Measurements from ENCODE around the gene ZNF503. TPM values are rescaled to one million over a fixed set of nuclear protein-coding genes. Genes with fewer than 3 reads are reported as not detected.
A peak's percentile ranks its signal among the peaks of the same experiment; 100 is the strongest.

Gene ZNF503
- polyA plus RNA-seq, 2 of the 4 experiments (the other 2 are of a cell fraction), result 0.54 to 12.8 TPM

GRCh38 chr10:75402486-75403143 is 1.1 kb upstream of the ZNF503 start:
- under 1% methylated on average over 41 of the region's 42 CpGs for WGBS (ENCODE audit: missing lambda C conversion rate)
- DNase-seq (ENCODE audit: low read depth in 1 of 2, low spot score in 1 of 2) (peak; percentile 52 to 80), FAIRE-seq (no peak), ATAC-seq (peak; percentile 27 to 57)
- peak overlapping the region; percentile 94 to 98 for H3K27ac ChIP-seq
- ChIA-PET POLR2A (interaction anchor here (0.7 to 2.4 kb wide), 19 partner anchors 21 to 1710 kb away, joined by 3 to 34 read pairs (median 5); partner anchors contain the start of gene LRMDA), CTCF (interaction anchor here (0.6 to 5.7 kb wide), 10 partner anchors 27 to 1582 kb away, joined by 3 to 83 read pairs (median 4); no protein-coding TSS in a partner anchor)
- peak; percentile 67 for TF ChIP-seq POLR2A (IDR thresholded peaks at IDR 0.05; ENCODE audit: low read length)
- peak; percentile 38 for TF ChIP-seq CHD2 (IDR thresholded peaks at IDR 0.05; ENCODE audit: low read length, partially characterized antibody)
- no peak for TF ChIP-seq MAFK (IDR thresholded peaks at IDR 0.05; ENCODE audit: partially characterized antibody)
- TF ChIP-seq HEYL (CRISPR knock-in tag; IDR thresholded peaks at IDR 0.05), result no peak
- TF ChIP-seq PHF8 (IDR thresholded peaks at IDR 0.05; ENCODE audit: borderline replicate concordance, low read depth), result peak; percentile 25
- TF ChIP-seq, protein P1, sequence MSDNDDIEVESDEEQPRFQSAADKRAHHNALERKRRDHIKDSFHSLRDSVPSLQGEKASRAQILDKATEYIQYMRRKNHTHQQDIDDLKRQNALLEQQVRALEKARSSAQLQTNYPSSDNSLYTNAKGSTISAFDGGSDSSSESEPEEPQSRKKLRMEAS (IDR thresholded peaks at IDR 0.05), result peak; percentile 19; the same call in 1 of the 2 replicates
- TF ChIP-seq, protein P2, sequence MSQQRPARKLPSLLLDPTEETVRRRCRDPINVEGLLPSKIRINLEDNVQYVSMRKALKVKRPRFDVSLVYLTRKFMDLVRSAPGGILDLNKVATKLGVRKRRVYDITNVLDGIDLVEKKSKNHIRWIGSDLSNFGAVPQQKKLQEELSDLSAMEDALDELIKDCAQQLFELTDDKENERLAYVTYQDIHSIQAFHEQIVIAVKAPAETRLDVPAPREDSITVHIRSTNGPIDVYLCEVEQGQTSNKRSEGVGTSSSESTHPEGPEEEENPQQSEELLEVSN (IDR thresholded peaks at IDR 0.05; ENCODE audit: borderline replicate concordance, low read depth), result peak; percentile 76
- H3K4me2 ChIP-seq, result peak overlapping the region; percentile 98
- peak overlapping the region; percentile 92 for H3K4me3 ChIP-seq
- H3K4me1 ChIP-seq, result peaks cover 11% of the 10 kb centered on the region
- H3K9me3 ChIP-seq, result no peaks in the 10 kb centered on the region

GRCh38 chr10:75400771-75401568 is 594 bp downstream of the ZNF503 start:
- H3K4me3 ChIP-seq, result peak overlapping the region; percentile 92
- POLR2A ChIA-PET, result interaction anchor here (0.6 to 2.4 kb wide), 23 partner anchors 13 to 903 kb away, joined by 3 to 34 read pairs (median 5); partner anchors contain the start of gene LRMDA

More at GRCh38 chr10:75400771-75401568, 594 bp downstream of the ZNF503 start:
- FAIRE-seq, result no peak
- peak; percentile 29 to 64 for DNase-seq (ENCODE audit: low read depth in 1 of 2, low spot score in 1 of 2)
- CTCF ChIA-PET, result interaction anchor here (0.6 to 5.7 kb wide), 18 partner anchors 13 to 1710 kb away, joined by 3 to 83 read pairs (median 4); no protein-coding TSS in a partner anchor
- Histone ChIP-seq H3K27ac (peak overlapping the region; percentile 94 to 98), H3K9me3 (no peaks in the 10 kb centered on the region), H3K4me1 (peaks cover 11% of the 10 kb centered on the region), H3K4me2 (peak overlapping the region; percentile 98)
- WGBS (ENCODE audit: missing lambda C conversion rate), result 1% methylated on average over 28 of the region's 68 CpGs
- peak; percentile 19 to 22 for ATAC-seq
- TF ChIP-seq RNF2 (IDR thresholded peaks at IDR 0.05; ENCODE audit: borderline replicate concordance, low read depth) (0 out of 2 replicates have a peak, but pooled peaks have one; percentile 27), NFE2L2 (conservative IDR thresholded peaks at IDR 0.05; ENCODE audit: low read length) (no peak), REST (IDR thresholded peaks at IDR 0.05) (no peak), MYC (IDR thresholded peaks at IDR 0.05; ENCODE audit: borderline replicate concordance, low read length) (no peak), NPAS2 (CRISPR knock-in tag; IDR thresholded peaks at IDR 0.05; ENCODE audit: borderline replicate concordance) (no peak), HOXA7 (CRISPR knock-in tag; IDR thresholded peaks at IDR 0.05) (no peak), HEYL (CRISPR knock-in tag; IDR thresholded peaks at IDR 0.05) (no peak), EHF (CRISPR knock-in tag; IDR thresholded peaks at IDR 0.05) (no peak), NR3C1 (IDR thresholded peaks at IDR 0.05) (no peak), BHLHE40 (IDR thresholded peaks at IDR 0.05; ENCODE audit: low read depth, low read length) (no peak), HMGXB4 (CRISPR knock-in tag; IDR thresholded peaks at IDR 0.05; ENCODE audit: borderline replicate concordance) (no peak), RCOR1 (IDR thresholded peaks at IDR 0.05; ENCODE audit: low read depth, low read length) (no peak), PHF8 (IDR thresholded peaks at IDR 0.05; ENCODE audit: borderline replicate concordance, low read depth) (no peak; the same call in 1 of the 2 replicates), FOXS1 (CRISPR knock-in tag; IDR thresholded peaks at IDR 0.05) (no peak), CHD2 (IDR thresholded peaks at IDR 0.05; ENCODE audit: low read length, partially characterized antibody) (no peak)
- TF ChIP-seq, protein P1 (IDR thresholded peaks at IDR 0.05), result peak; percentile 21

Measured in A549 (cell line).